Ramos (cell line): ENCODE data around the gene EIF2A.
"Not testable (repeated sequence)": the region's sequence is repeated elsewhere in the genome, so short reads cannot be mapped to it uniquely, and the experiment has no call there.

Source experiments
- in situ Hi-C: fragments of 300-500 bp; cut with MboI; formaldehyde crosslinking; loops from one replicate; pipeline ENCODE4 v1.14.3; 2022; ENCODE audit warnings: low sequenced_read_pairs; ENCODE audit not compliant: unreplicated experiment

EIF2A gene

GRCh38 chr3:150599611-150600297 is 53.2 kb downstream of the EIF2A start:
- in situ Hi-C loops = no loop called here

GRCh38 chr3:150600647-150601530 is 54.3 kb downstream of the EIF2A start:
- in situ Hi-C loops = not testable (repeated sequence)

GRCh38 chr3:150602426-150603152 is 56.0 kb downstream of the EIF2A start:
- in situ Hi-C loops = no loop called here

DNA sequence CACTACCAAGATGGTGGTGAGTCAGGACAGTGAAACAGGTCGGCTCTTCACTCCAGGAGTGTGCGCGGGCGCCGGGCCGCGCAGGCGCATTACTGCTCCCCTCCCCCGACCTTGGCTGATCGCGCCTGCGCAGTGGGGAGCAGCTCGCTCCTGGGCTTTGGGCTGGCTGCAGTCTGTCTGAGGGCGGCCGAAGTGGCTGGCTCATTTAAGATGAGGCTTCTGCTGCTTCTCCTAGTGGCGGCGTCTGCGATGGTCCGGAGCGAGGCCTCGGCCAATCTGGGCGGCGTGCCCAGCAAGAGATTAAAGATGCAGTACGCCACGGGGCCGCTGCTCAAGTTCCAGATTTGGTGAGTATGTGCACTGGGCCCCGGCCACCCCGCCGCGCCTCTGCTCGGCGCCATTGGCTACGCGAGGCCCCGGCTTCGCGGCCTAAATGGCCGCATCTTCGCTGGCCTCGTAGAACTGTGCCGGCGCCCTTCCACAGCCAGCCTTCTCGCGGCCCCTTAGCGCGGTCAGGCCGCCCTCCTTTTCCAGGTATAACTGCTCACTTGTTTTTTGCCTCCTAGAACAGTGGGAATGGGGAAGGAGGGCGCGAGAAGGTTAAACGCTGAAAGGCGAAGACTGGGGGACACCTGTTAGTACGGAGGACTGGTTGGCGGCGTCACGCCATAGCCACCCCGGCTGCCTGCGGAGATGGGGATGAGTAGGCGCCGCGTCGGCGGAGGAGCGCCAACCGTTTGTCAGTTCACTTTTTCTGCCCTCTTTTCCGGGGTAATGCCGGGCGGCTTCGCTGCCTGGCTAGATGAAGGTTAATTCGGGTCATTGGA is 56.8 kb downstream of the EIF2A start, which contains the start of gene SELENOT:
Gene SELENOT (plus strand): TSS at position 169 of the 827 bp plus-strand sequence. CDS start 42 bp downstream, at position 211.
- in situ Hi-C loops = no loop called here

DNA sequence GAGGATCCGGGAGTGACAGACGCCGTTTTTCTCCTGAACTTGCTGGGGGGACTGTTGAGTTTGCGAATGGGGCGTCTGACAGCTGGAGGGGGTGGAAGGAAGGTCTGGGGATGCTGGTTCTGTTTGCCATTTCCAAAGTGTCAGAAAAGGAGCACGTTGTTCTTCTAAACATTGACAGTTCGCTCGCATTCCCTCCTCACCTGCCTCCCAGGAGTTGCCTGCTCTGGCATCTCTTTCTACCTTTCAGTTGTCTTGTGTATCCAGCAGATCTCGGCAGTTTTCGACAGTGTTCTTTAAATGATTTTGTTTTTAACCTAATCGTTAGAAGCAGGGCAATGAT is 57.4 kb downstream of the EIF2A start:
- in situ Hi-C loops = no loop called here

DNA sequence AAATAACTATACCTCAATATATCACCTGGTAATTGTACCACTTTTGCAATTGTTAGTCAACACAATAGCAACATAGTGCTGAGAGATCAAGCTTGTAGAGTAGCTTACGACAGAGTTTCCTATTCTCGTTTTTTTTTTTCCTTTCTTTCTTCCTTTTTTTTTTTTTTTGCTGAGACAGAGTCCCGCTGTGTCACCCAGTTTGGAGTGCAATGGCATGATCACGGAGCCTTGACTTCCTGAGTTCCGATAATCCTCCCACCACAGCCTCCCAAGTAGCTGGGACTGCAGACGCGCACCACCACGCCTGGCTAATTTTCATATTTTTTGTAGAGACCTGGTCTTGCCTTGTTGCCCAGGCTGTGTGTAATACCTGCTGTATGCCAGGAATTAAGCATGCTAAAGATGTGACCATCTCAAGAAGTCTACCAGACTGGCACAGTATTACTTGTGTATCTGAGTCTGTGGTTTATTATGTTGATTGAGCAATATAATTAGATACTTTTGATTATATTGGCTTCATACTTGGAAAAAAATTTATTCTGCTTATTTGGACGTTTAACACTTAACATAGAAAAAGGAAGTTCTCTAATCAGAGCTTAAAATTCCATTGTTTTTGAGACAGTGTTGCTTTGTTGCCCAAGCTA is 59.5 kb downstream of the EIF2A start:
- in situ Hi-C loops = no loop called here

- in situ Hi-C loops = no loop called here
Measured at GRCh38 chr3:150607267-150608065, 60.9 kb downstream of the EIF2A start.

- in situ Hi-C loops = no loop called here
Measured at GRCh38 chr3:150609988-150610387, 63.4 kb downstream of the EIF2A start.

DNA sequence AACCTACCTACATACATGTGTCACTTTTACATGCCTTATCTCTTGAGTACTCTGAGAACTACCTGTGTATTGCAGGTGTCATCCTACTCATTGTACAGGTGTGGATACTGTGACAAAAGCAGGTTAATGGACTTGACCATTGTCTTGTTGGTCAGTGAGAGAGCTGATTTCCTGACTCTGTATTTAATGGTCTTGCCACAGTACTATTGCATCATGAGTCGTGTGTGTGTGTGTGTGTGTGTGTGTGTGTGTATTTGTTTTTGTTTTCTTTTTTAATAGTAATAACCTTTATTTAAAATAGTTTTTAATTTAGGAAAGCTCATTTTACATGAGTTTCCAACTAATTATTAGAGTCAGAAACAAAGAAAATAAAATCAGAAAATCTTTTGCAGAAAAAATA is 64.2 kb downstream of the EIF2A start:
- in situ Hi-C loops = no loop called here

- in situ Hi-C loops = no loop called here
Measured at GRCh38 chr3:150611666-150612065, 65.1 kb downstream of the EIF2A start.

DNA sequence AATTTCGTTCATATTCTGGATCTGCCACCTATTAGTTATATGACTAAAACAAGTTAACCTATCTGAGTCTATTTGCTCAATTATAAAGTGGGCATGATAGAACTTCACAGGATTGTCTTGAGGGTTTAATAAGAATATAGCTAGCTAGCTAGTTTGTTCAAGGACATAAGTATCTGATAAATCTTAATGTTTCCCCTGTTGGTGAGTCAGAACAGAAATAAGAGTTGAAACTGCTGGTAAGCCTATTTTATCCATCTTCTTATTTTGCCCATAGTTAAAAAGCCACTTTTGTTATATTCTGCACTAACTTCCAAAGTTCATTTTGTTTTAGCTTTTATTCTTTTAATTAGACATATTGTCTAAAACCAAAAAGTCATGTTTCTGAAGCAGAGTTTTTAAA is 65.9 kb downstream of the EIF2A start:
- in situ Hi-C loops = no loop called here

DNA sequence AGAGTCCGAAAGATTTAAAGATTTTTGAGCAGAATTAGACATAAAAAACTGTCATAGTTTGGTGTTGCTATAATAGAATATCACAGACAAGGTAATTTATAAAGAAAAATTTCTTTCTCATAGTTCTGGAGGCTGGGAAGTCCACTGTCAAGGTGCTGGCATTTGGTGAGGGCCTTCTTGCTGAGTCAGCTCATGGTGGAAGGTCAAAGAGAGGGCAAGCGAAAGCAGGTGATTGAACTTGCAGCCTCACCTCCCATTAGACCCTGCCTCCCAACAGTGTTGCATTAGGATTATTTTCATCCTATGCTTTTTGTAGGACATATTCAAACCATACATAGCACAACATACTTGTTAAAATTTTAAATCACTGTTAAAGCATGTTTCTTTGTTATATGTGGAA is 66.4 kb downstream of the EIF2A start:
- in situ Hi-C loops = no loop called here

DNA sequence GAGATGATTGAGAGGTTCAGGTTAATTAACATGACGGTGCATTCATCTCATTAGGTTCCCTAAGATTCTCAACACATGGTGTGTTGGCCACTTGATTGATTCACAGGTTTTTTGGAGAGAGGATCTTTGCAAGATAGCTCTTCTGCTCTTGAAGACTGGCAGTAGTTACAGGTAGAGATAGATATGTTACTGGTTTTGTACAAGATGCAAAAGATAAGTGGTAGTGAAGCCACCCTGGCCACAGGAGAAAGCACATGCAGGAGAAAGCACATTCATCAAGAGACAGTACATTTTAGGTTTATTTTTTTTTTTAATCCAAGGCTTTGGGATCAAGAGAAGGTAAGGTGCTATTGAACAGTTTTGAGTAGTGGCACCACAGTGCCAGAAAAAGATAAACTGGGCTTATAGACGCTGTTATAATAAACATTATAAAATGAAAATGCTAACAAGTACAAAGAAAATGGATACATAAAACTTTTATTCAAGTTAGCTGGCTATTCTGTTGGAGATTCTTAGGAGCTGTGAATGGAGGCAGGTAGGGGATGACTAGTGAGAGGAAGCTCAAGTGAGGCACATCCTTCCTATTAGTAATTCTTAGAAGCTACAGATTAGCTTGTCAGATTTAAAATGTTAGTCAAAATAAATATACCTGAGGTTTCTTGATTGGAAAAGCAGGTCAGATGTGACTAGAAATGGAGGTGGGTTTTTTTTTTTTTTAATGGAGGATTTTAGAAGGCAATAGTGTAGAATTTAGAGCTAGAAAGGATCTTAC is 67.3 kb downstream of the EIF2A start:
- in situ Hi-C loops = no loop called here

DNA sequence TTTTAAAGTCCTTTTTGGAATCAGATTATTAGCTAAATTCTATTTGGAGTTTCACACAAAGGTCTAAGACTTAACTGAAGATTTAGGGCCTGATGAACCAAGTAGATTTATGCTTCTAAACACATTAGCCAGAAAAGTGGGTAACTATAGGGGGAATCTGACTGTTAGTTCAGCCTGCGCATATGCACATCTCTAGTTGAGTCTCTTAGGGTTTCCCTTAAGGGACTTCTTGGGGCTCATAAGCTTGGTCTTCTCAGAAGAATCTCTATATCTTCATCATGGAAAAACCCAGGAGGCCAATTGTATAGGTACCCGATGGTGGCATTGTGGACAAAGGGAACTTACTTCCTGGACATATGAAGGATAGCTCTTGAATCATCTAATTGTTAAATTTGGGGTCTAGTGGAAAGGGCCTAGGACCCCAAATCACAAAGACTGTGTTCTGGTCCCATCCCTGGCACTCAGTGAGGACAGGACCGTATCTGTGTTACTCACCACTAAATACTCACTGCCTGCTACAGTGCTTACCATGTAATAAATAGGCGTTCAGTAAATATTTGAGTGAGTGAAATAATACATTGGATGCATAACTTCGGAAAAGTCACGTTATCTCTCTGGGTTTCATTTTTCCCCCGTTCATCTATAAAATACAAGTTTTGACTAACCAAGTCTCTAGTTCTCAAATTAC is 73.6 kb downstream of the EIF2A start:
- in situ Hi-C loops = no loop called here

- in situ Hi-C loops = not testable (repeated sequence)
Measured at GRCh38 chr3:150622955-150623354, 76.4 kb downstream of the EIF2A start.

DNA sequence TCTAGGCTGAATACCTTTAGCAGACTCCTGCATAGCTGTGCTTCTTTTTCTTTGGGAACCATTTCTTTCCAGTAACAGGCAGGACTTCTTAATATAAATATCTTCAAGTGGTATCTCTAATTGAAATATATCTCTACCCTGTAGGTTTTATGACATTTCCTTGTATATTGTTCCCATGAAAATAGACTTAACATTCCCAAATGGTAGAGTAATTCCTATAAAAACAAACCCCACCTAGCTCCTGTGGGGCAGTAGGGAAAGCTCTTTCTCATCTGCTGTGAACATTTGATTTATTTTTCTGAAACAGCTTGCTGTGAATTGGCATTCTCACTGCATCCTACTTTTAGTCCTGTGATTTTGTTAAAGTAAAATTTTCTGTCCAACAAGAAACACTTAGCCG is 77.4 kb downstream of the EIF2A start:
- in situ Hi-C loops = no loop called here

- in situ Hi-C loops = no loop called here
Measured at GRCh38 chr3:150626148-150626930, 79.8 kb downstream of the EIF2A start.
